Neural crest cell (in vitro differentiated cells): ENCODE measurements around the gene DGUOK. TPM values are rescaled to one million over a fixed set of nuclear protein-coding genes. Genes with fewer than 3 reads are reported as not detected.

Experiments used
- DNase-seq: peaks from one replicate; pipeline ENCODE4 v3.0.0; 2021; ENCODE audit warnings: low read depth, mixed read lengths, low spot score
- H3K27ac Mint-ChIP-seq: one replicate; pipeline ENCODE4 v1.8.0; 2021; ENCODE audit warnings: mild to moderate bottlenecking, mixed read lengths; ENCODE audit not compliant: unreplicated experiment
- H3K27me3 Mint-ChIP-seq: 2 replicates; pipeline ENCODE4 v1.8.0; 2021; ENCODE audit warnings: low read depth, mild to moderate bottlenecking, mixed read lengths
- H3K36me3 Mint-ChIP-seq: 2 replicates; pipeline ENCODE4 v1.8.0; 2021; ENCODE audit warnings: low read depth, mild to moderate bottlenecking, mixed read lengths
- H3K4me1 Mint-ChIP-seq: 2 replicates; pipeline ENCODE4 v1.8.0; 2021; ENCODE audit warnings: mixed read lengths
- H3K4me3 Mint-ChIP-seq: one replicate; pipeline ENCODE4 v1.8.0; 2021; ENCODE audit warnings: mild to moderate bottlenecking, mixed read lengths
- H3K9me3 Mint-ChIP-seq: 2 replicates; pipeline ENCODE4 v1.8.0; 2021; ENCODE audit warnings: mixed read lengths
- total RNA-seq: library from RNA; stranded (reverse); gene quantifications from 2 replicates; pipeline ENCODE4 v1.2.1, GENCODE V29; 2021
- TF ChIP-seq, protein P1 (sequence below): fragments of 200-600 bp; sonication (generic); conservative IDR thresholded peaks from 2 replicates; pipeline ENCODE4 v1.5.0; 2021; ENCODE audit warnings: antibody characterized with exemption, mild to moderate bottlenecking

Gene DGUOK
- total RNA-seq, 1 donor from 2014 or later = 100 TPM

DNA sequence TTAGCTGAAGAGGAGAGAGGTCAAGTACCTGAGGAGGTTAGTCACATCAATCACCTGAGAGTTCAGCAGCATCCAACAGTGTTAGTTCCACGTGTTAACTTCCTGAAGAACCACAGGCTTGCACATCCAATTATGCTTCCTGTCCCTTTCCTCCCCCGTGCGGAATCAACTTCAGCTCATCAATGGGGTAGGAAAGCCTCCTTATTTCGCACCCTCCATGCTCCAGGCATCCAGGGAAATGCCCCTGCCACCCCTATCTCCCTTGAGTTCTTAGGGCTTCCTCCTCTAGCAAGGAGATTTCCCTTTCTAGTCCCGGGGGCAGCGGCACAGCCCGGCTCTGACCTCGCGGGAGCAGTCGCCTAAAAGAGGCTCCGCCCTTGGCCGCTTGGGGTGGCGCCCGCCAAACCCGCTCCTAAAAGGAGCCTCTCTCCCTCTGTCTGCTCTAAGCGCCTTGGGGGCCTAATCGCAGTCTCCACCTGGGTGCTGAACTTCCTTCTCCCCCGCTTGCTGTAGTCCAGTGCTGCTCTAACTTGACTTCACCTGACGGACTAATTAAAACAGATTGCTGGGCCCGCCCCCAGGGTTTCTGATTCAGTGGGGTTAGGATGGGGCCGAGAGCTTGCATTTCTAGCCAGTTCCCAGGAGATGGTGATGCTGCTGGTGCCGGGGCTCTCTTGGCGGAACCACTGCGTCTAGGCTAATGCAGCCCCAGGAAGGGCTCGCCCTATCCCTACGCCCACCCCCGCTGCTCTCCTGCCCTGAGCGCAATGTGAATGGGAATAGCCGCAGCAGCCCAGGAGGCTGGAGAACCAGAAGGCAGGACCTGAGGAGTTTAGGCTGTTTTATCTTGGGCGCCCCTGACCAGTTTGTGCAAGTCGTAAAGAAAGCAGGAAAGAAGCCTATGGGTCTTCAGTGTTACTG is 54.7 kb downstream of the DGUOK start:
- H3K27me3 Mint-ChIP-seq = peaks cover 62% of the 10 kb centered on the region
- no peaks in the 10 kb centered on the region for H3K36me3 Mint-ChIP-seq
- TF ChIP-seq, protein P1, sequence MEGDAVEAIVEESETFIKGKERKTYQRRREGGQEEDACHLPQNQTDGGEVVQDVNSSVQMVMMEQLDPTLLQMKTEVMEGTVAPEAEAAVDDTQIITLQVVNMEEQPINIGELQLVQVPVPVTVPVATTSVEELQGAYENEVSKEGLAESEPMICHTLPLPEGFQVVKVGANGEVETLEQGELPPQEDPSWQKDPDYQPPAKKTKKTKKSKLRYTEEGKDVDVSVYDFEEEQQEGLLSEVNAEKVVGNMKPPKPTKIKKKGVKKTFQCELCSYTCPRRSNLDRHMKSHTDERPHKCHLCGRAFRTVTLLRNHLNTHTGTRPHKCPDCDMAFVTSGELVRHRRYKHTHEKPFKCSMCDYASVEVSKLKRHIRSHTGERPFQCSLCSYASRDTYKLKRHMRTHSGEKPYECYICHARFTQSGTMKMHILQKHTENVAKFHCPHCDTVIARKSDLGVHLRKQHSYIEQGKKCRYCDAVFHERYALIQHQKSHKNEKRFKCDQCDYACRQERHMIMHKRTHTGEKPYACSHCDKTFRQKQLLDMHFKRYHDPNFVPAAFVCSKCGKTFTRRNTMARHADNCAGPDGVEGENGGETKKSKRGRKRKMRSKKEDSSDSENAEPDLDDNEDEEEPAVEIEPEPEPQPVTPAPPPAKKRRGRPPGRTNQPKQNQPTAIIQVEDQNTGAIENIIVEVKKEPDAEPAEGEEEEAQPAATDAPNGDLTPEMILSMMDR = no peak
- no peaks in the 10 kb centered on the region for H3K9me3 Mint-ChIP-seq
- peaks cover 40% of the 10 kb centered on the region for H3K4me1 Mint-ChIP-seq
- peak overlapping the region; percentile 82 for H3K4me3 Mint-ChIP-seq
- no peak overlapping the region for H3K27ac Mint-ChIP-seq
- peak; percentile 35 for DNase-seq

DNA sequence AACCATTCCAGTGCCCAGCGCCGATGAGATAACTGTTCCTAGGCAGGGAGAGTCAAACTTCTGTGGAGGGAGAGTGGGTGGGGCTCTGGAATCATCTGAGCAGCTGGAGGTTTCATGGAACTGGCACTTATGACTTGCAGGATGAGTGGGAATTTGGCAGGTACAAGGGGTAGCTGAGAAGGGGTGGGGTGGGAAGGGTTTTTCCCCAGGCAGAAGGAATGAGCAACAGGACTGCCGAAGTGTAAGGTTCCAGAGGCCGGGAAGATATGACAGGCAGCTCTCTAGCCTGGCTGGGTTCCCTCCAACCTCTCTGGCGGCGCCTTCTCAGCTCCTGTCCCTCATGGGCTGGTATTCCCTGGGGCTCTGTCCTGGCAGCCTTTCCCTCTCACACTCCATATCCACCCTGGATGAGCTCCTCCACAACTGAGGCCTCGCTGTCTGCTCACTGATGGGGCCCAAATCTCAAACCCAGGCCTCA is 55.5 kb downstream of the DGUOK start:
- no peak for DNase-seq
- Mint-ChIP-seq H3K36me3 (peaks cover 7% of the 10 kb centered on the region), H3K4me1 (peaks cover 48% of the 10 kb centered on the region), H3K27me3 (peaks cover 62% of the 10 kb centered on the region), H3K4me3 (peak overlapping the region; percentile 82), H3K27ac (no peak overlapping the region), H3K9me3 (no peaks in the 10 kb centered on the region)
- TF ChIP-seq, protein P1 = no peak

DNA sequence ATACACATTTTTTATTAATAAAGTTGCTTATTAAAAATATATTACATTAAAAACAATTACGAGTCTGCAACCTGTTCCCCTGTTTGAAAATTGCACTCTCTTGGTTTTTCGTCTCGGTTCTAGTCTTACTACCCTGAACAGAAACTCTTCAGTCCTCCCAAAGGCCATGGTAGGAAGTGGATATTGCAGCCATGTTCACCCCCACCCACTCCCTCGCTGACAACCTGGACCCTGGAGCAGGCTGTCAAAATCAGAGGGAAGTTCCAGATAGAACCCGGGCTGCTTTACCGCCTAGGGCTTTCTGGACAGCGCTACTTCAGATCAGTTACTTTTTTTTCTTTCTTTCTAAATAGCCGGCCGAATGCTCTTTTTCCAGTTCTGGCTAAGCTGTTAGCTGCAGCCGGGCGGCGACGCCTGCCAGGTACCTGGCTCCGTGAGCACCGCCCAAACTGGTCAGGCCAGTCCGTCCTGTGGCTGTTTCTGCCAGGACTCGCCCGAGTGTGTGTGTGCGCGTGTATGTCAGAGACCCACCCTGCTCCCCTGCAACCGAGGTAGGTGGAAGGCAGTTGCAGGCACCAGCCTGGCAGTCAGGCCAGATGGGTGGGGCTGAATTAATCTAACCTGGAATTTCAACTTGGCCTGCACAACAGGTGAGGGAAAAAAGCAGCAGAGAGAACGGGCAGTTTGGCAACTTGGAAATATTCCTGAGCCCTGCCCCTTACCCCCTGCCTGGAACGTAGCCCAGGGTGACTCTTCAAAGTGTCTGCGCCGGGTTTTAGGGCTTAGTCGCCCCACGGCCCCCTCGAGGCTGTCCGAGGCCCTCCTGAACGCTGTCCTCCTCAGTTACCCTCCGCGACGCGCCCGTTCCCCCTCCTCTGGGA is 56.9 kb downstream of the DGUOK start:
- DNase-seq = peak; percentile 11
- peak overlapping the region; percentile 90 for H3K4me3 Mint-ChIP-seq
- H3K36me3 Mint-ChIP-seq = peaks cover 12% of the 10 kb centered on the region
- peak overlapping the region; percentile 65 for H3K27ac Mint-ChIP-seq
- TF ChIP-seq, protein P1 = peak; percentile 39
- peaks cover 53% of the 10 kb centered on the region for H3K27me3 Mint-ChIP-seq
- H3K4me1 Mint-ChIP-seq = peaks cover 62% of the 10 kb centered on the region
- no peaks in the 10 kb centered on the region for H3K9me3 Mint-ChIP-seq

DNA sequence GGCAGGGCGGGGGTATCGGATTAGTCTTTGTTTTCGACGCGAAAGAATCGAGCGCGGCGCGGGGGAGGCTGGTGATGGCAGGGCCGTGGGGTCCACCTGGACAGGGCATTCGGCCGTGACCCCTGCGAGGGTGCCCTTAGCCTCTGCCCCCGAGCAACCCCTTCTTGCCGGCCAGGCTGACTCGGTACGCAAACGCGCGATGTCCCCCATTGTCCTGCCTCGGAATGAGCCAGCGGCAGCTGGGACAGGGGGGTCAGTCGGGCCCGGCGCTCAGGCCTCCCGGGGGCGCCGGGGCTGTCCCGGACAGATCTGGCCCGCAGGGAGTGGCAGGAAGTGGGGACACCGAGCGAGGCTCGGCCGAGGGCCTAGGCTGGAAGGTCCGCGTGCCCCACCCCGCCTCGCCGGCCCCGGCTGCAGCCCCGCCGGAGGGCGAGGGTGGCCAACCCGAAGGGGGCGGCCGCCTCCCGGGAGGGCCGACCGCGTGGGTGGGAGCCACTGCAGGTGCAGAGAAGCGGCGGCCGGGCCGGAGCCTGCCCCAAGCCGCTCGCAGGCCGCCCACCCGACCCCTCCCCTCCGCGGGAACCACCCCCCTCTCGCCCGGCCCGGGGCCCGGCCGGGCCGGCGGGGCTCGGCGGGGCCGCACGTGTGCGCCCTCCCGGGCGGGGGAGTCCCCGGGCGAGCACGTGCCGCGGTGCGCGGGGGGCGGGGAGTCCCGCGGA is 57.7 kb downstream of the DGUOK start, which contains the start of gene TET3:
Gene TET3, plus strand, starts transcription at position 708 of the 719 bp plus-strand sequence. CDS start 1,494 bp downstream, outside the sequence.
- Mint-ChIP-seq H3K4me3 (peak within 1 kb of the TSS; percentile 90), H3K27me3 (peaks cover 46% of the 10 kb centered on the region), H3K9me3 (no peaks in the 10 kb centered on the region), H3K27ac (peak within 1 kb of the TSS; percentile 85), H3K4me1 (peaks cover 68% of the 10 kb centered on the region), H3K36me3 (peaks cover 15% of the 10 kb centered on the region)
- DNase-seq = peak; percentile 34
- TF ChIP-seq, protein P1 = no peak

DNA sequence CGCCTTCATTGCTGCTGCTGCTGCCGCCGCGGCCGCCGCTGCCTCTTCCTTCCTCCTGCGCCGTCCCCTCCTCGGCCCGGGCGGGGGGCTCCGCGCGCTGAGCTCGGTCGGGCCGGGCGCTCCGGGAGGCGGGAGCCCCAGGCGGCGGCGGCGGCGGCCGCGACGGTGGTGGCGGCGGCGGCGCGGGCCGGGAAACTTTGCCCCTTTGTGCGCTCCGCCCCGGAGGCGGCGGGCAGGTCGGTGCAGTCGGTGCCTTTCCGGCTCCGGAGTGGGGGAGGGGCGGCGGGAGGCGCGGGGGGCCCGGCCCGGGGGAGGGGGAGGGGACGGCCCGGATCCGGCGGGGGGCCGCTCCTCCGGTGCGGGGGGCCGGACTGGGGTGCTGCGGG is 58.2 kb downstream of the DGUOK start:
- H3K27ac Mint-ChIP-seq = no peak overlapping the region
- H3K36me3 Mint-ChIP-seq = peaks cover 19% of the 10 kb centered on the region
- no peaks in the 10 kb centered on the region for H3K9me3 Mint-ChIP-seq
- H3K27me3 Mint-ChIP-seq = peaks cover 40% of the 10 kb centered on the region
- H3K4me3 Mint-ChIP-seq = no peak overlapping the region
- peak; percentile 48 for DNase-seq
- TF ChIP-seq, protein P1 = no peak
- H3K4me1 Mint-ChIP-seq = peaks cover 72% of the 10 kb centered on the region
